GM18951 (cell line): ENCODE data around the gene PCED1B.

Experiments
- POLR2A ChIP-seq: IDR thresholded peaks from 4 replicates; pipeline ENCODE4 v1.6.1; 2011; ENCODE audit warnings: mild to moderate bottlenecking; ENCODE audit not compliant: insufficient read length, insufficient read depth; ENCODE audit errors: extremely low read depth
- in situ Hi-C: fragments of 300-500 bp; cut with MboI; formaldehyde crosslinking; loops from one replicate; pipeline ENCODE4 v1.12.0; 2022; ENCODE audit warnings: low sequenced_read_pairs, mixed read lengths, inconsistent platforms; ENCODE audit not compliant: unreplicated experiment

Gene PCED1B

DNA sequence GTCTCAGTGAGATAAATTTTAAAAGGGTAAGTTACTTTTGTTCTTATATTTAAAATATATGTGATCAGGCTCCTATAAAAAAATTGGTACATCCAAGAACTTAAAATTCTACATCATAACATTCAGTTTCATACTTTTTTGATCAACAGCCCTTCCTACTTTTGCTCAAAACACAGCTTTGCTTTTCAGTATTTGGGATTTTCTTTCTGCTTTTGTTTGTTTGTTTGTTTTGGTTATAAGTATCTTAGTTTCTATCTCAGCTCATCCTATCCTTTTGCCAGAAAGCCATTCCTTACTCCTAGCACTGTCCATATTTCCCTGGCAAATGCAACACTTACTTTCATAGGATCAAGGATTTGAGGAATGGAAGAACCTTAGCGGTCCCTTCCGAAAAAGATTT lies 4.7 kb upstream of the PCED1B start:
- no peak for TF ChIP-seq POLR2A
- in situ Hi-C loops: no loop called here

DNA sequence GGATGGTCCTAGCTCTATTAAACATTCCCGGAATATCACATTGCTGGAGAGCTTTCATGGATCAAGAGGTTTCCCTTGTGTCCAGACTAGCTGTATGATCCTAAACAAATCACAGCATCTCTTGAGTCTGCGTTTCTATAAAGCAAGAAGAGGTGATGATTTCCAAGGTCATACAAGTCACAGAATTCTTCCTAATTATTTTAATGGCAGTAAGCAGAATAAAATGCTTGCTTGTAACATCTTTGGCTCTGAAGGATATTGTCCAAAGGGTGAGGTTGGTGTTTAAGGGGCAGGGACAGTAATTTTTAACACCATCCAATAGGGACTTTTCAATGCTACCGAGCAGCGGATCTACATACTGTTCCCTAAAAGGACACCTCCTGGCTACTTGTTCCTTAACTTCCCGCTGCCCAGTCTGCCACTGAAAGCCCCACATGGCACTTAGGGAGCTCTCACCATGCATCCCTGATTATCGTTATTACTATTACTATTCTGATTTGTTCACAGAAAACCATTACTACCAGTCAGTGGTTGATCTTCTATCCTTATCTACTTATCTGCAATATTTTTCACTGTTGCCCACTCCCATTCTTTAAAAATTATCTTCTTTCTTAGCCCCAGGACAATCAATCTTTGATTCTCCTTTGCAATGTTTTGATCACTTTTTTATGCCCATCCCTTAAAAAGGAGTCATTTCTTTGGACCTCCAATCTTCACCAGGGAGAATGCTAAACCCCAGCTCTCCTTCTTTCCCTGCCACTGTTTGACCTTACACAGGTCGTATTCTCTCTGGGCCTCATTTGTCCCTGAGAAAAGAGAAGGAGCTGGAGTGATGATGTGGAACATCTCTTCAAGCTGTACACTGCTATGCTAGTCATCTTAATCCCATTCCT lies 4.0 kb upstream of the PCED1B start:
- in situ Hi-C loops: no loop called here
- TF ChIP-seq POLR2A: no peak

DNA sequence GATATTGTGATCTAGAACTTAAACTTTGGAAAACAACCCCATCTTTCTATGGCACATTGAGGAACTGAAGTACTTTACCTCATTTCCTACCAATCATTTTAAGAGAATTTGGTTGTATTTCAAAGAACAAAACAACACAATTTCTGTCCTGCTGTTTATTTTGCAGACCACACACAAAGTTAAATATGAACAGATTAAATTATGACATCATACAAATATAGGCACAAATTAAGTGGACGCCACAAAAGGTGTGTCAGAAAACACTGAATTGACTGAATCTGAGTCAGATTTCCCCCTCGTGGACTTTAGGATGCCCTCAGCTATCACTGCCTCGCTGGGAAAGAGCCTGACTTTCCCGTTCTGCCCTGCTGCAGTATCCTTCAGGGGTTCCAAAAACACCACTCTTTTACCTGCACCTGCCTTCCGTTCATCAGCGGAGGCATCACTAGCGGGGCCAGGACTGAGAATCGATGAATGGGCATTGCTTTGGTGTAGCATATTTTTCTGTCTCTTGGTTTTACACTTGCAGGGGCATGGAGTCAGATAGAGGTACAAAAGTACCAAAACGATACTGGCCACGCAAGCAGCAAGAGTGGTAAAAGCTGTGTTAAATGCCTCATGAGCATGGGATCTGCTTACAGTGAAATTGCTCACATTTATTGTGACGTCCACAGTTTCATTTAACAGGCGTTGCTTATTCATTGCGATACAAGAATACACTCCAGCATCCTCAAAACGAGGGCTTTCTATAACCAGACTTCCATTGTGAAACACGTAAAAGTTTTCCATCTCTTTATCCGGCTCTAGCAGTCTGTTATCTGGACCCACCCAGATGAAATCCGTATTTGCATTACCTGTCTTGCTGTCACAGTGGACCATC lies 2.0 kb upstream of the PCED1B start:
- no peak for TF ChIP-seq POLR2A
- in situ Hi-C loops: no loop called here

DNA sequence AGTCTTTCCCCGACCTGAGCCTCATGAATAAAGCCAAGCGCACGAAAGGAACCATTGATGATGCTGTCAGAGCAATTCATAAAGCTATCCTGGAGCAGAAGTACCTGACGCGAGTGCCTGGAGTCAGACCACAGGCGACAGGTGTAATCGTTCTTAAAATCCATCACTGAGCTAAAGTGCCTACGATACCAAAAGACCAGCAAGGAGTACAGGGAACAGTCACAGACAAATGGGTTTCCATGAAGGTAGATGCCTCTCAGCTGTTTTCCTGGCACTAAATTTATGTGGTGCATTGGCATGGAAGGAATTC lies 1.4 kb upstream of the PCED1B start:
- TF ChIP-seq POLR2A: no peak
- in situ Hi-C loops: no loop called here

DNA sequence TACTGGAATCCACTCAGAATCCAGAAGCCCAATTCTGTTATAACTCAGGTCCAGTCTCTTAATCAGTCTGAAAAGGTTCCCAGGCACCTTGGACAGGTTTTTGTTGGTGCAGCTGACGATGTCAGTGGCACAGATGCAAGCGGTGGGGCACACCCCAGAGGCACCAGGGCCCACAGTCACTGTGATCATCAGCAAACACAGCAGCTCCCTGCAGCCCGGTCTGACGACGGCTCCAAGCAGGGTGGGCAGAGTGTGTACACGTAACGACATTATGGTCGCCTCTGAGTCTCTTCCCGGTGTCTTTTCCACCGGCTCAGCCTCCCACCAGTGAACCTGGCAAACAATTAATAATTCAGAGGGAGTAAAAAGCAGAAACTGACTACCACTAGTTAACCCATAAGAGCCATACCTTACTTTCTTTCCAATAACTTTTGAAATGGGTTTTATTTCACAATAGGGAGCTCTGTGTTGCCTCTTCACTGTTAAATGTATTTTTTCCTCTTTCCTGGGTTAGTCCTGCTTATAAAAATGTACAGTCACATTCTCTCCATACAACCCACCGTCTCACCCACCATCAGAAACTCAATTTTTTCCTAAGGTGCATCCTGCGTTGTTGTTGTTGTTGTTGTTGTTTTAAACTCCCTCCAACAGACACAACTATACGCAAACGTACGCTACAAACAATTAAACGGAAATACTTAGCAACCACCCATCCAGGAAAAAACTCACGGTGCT lies 521 bp upstream of the PCED1B start:
- in situ Hi-C loops: no loop called here
- no peak for TF ChIP-seq POLR2A

DNA sequence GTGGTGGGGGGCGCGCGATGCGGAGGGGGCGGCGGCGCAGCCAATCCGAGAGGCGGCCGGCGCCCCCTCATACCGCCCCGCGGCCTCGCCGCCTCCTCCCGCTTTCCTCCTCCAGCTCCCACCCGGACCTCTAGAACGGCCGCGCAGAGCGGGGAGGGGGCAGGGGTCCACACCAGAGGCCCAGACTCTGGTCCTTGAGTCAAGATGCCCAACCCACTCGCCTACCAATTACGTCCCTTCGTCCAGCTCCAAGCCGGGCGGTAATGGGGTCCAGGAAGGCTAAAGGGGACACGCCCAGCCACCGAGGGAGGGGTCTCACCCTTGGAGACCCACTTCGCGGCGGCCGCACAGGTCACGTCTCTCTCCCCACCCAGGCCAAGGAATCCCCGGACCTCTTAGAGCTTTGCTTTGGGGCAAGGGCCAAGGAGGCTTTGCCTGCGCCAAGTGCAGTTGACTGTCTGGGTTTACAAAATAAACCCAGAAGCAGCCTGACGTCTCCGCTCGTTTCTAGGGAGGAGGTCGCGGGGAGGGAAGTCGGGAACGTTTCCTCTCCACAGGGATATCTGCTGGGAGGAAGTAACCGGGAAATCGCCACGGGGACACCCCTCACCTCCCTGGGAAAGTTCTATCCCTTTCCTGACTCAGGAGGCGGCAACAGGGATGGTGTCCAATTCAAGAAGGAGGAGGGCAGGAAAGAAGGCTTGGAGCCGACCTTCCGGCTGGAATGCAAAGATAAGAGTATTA lies 732 bp downstream of the PCED1B start:
- in situ Hi-C loops: no loop called here
- no peak for TF ChIP-seq POLR2A

DNA sequence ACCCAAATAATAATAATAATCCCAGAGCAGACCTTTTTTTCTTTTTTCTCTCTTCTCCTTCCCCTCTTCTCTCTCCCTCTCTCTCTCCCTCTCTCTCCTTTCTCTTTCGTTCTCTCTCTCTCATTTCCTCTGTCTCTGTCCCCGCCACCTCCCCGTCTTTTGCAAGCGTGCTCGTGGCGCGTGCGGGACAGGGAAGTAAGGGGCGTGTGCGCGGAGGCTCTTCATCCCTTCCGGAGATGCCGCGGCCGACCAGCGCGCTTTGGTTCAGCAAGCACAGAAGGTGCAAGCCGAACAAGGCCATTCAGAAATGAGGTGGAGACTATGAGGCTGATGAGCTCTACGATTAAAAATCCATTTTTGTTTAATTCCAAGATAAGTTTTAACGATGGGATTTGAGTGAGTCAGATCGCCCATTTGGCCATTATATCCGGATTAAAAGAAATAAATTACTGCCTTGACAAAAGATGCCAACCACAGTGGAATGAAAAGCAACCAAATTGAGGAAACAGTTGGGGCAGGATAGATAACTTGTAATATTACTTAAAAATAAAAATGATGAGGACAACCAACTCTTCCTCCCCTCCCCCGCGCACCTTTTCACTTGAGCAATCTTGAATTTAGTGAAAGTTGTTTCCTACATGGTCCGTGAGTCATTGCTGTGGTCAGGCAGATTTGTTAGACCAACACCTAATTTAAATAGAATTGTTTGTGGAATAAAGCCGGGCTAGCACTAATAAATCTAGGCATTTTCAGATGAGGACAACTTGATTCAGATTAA lies 1.5 kb downstream of the PCED1B start:
- in situ Hi-C loops: no loop called here
- TF ChIP-seq POLR2A: no peak

DNA sequence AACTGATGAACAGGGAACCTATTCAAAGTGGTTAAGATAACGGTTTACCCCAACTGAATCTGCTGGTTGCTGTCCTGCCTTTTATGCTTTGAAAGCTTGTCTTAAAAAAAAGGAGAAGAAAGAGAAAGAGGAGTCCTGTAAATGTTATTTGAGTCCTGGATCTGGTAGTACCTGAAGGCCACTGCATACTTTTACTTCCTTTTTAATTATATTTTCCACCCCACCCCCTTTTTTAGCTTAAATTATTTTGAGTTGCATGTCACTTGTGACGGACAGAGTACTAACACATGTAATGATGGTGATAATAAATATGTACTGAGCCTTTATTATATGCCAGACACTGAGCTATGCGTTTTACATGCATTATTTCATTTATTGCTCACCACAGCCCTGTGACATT lies 2.9 kb downstream of the PCED1B start:
- no peak for TF ChIP-seq POLR2A
- in situ Hi-C loops: no loop called here

DNA sequence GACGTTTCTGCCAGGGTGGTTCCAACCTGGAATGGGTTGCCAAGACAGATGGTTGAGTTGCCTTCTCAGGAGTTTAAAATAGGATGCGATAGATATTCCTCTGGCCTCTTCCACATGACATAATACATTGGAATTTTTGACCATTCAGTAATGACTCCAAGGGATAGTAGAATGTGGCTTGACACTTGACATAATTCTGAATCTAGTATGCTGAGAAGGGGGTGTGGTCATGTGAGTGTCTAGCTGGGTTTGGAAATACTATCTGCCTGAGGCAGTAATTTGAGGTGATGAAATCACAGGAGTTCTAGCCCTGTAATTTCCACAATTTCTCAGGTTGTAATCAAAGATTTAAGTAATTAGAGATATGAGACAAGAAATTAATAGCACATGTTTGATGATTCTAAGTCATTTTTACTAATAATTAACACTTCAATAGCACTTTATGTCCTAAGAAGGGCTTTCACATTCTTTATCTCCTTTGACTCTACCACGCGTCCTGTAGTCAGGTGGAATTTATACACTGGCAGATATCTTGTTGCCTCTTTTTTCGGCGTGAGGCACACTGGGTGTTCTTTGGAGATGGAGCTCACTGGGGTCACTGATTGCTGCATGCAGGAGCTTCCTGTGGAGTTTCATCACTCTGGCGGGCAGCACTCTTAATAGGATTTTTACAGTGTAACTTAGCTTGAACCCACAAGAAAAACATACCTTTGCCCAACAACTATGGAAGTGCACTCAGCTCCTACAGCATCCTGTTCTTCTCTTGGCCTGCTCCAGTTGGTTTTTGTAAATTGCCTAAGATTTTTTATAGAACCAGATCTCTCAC lies 3.6 kb downstream of the PCED1B start:
- TF ChIP-seq POLR2A: no peak
- in situ Hi-C loops: no loop called here

DNA sequence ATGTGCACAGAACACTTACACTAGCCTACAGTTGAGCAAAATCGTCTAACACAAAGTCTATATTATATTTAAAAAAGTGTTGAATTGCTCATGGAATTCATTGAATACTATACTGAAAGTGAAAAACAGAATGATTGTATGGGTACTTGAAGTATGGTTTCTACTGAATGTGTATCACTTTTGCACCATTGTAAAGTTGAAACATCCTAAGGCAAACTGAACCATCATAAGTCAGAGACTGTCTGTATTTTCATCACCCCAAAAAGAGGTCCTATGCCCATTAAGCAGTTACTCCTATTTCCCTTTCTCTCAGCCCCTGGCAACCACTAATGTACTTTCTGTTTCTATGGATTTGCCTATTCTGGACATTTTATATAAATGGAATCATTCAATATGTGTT lies 4.8 kb downstream of the PCED1B start:
- no peak for TF ChIP-seq POLR2A
- in situ Hi-C loops: no loop called here

DNA sequence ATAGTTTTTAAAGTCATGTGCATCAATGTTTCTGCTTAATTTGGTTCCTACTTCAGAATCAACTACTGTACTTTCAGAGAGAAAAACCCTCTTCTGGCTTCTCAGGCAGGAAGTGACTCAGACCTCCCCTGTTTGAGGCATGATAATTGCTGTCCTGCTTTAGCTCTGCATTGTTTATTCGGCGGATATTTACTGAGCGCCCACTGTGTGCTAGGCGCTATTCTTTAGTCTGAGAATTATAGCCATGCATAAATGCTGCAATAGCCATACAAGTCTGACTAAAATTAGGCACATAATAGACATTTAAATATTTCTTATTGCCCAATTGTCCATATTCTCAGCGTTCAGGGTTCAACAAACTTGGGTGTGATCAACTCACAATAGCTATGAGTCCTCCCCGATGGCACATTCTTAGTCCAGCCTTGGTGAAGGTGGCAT lies 6.4 kb downstream of the PCED1B start:
- in situ Hi-C loops: no loop called here
- TF ChIP-seq POLR2A: no peak

DNA sequence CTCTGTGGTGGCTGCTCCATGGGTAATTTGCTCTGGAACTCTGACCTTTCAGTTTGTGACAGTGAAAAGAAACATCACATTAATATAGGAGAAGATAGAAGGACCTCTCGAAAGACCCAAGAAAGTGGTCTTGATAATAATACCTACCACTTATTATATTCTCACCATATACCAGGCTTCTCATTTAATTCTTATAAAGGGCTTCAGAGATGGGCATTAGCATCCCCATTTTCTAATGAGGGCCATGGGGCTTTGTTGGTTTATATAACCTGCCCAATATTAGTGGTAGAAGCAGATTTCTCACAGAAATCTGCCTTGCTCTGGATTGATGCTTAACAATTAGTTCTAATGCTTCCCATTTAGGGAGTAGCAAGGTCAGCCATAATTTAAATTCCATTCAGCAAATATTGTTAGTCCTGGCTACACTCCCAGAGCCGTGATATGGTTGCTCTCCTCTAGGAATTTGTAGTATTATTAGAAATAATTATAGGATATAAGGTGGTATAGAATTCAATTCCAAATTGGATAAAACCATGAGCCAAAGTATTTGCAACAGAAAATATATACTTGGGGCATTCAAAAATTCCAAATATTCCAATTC lies 7.8 kb downstream of the PCED1B start:
- no peak for TF ChIP-seq POLR2A
- in situ Hi-C loops: no loop called here
